Astrocyte of the spinal cord (primary cell): ENCODE data around the gene PLAAT4.

Experiments
- DNase-seq: peaks from one replicate; pipeline ENCODE4 v3.0.0; 2011; ENCODE audit warnings: low read depth, low spot score
- H3K4me3 ChIP-seq: 2 replicates; pipeline ENCODE4 v1.5.1; 2011; ENCODE audit warnings: low read depth, mild to moderate bottlenecking, low read length, moderate library complexity
- CTCF ChIP-seq: IDR thresholded peaks from 2 replicates; pipeline ENCODE4 v1.5.1; 2012; ENCODE audit warnings: low read depth, mild to moderate bottlenecking, low read length, inconsistent platforms
- in situ Hi-C: cut with HindIII; loops from 2 replicates; pipeline ENCODE4 v1.10.0; 2017; ENCODE audit warnings: low sequenced_read_pairs

The PLAAT4 gene

GRCh38 chr11:63492441-63492840 lies 44.2 kb upstream of the PLAAT4 start:
- no peak for DNase-seq
- in situ Hi-C loops, result no loop called here
- no peak overlapping the region for H3K4me3 ChIP-seq
- no peak for TF ChIP-seq CTCF

- TF ChIP-seq CTCF, result no peak
- no peak overlapping the region for H3K4me3 ChIP-seq
- in situ Hi-C loops, result no loop called here
- no peak for DNase-seq
Measured at GRCh38 chr11:63493127-63493526, 43.5 kb upstream of the PLAAT4 start.

- DNase-seq, result no peak
- in situ Hi-C loops, result no loop called here
- TF ChIP-seq CTCF, result no peak
- H3K4me3 ChIP-seq, result no peak overlapping the region
Measured at GRCh38 chr11:63494975-63495374, 41.6 kb upstream of the PLAAT4 start.

- no peak for DNase-seq
- TF ChIP-seq CTCF, result no peak
- in situ Hi-C loops, result no loop called here
- no peak overlapping the region for H3K4me3 ChIP-seq
Measured at GRCh38 chr11:63499874-63500273, 36.7 kb upstream of the PLAAT4 start.

- no peak overlapping the region for H3K4me3 ChIP-seq
- TF ChIP-seq CTCF, result no peak
- no peak for DNase-seq
- in situ Hi-C loops, result no loop called here
Measured at GRCh38 chr11:63501236-63501635, 35.4 kb upstream of the PLAAT4 start.

- no peak for DNase-seq
- no peak for TF ChIP-seq CTCF
- in situ Hi-C loops, result no loop called here
- no peak overlapping the region for H3K4me3 ChIP-seq
Measured at GRCh38 chr11:63502252-63502820, 34.3 kb upstream of the PLAAT4 start.

- no peak overlapping the region for H3K4me3 ChIP-seq
- DNase-seq, result no peak
- TF ChIP-seq CTCF, result no peak
- in situ Hi-C loops, result no loop called here
Measured at GRCh38 chr11:63503492-63503891, 33.1 kb upstream of the PLAAT4 start.
